Measurements from ENCODE around the gene SREK1.
"Not testable (repeated sequence)": the region's sequence is repeated elsewhere in the genome, so short reads cannot be mapped to it uniquely, and the experiment has no call there.

Gene SREK1

GRCh38 chr5:66213533-66213932, 69.4 kb downstream of the SREK1 start:
- no peak for FAIRE-seq
- no peak for TF ChIP-seq POLR2A (IDR thresholded peaks at IDR 0.05; ENCODE audit: low read depth, low read length)
- no peak for DNase-seq (ENCODE audit: insufficient read length, low spot score)

DNA sequence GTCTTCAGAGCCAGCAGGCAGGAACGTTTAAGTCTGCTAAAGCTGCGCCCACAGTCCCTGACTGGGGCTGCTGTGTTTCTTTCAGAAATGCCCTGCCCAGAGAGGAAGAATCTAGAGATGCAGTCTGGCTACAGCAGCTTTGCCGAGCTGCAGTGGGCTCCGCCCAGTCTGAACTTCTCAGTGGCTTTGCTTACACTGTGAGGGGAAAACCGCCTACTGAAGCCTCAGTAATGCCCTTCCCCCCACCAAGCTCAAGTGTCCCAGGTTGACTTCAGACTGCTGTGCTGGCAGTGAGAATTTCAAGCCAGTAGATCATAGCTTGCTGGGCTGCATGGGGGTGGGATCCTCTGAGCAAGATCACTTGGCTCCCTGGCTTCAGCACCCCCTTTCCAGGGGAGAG, 78.4 kb downstream of the SREK1 start:
- TF ChIP-seq POLR2A (IDR thresholded peaks at IDR 0.05; ENCODE audit: low read depth, low read length) = no peak
- DNase-seq (ENCODE audit: insufficient read length, low spot score) = no peak
- FAIRE-seq = no peak

GRCh38 chr5:66222896-66223295, 78.8 kb downstream of the SREK1 start:
- not testable (repeated sequence) for FAIRE-seq; DNase-seq (ENCODE audit: insufficient read length, low spot score)

DNA sequence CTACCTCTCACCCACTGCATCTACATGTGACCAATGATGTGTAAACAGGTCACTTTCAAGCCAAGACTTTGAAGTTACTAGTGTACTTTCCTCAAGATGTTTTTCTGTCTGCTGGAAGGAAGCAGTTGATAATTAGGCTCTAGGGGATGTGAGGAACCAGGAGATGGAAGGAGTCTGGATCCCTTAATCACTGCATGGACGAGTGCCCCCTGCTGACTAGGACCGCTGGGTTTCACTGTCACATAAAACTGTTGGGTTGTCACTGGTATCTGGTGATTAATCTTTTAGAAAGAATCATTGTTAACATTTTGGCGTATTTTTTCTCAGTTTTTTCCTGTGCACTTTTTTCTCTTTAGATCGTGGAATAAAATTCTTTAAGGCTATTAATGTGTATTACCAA, 79.5 kb downstream of the SREK1 start:
- TF ChIP-seq POLR2A (IDR thresholded peaks at IDR 0.05; ENCODE audit: low read depth, low read length) = no peak
- FAIRE-seq = no peak
- no peak for DNase-seq (ENCODE audit: insufficient read length, low spot score)

DNA sequence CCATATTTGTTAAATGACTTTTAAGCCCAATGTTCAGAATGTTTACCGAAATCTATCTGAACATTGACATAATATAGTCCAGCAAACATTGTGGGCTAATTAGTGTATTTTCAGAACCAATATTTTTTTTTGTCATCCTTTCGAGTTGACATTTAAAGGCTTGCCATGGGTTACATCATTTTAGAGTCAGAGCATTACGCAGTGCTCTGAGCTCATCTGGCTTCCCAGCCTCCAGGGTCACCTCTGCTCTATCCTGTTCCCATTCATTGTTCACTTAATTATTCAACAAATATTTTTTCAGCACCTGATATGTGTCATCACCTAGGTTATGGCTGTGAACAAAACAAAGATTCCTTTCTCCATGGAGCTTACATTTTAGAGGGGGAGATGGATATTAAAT, 80.2 kb downstream of the SREK1 start:
- TF ChIP-seq POLR2A (IDR thresholded peaks at IDR 0.05; ENCODE audit: low read depth, low read length) = no peak
- FAIRE-seq (no peak), DNase-seq (ENCODE audit: insufficient read length, low spot score) (no peak)

DNA sequence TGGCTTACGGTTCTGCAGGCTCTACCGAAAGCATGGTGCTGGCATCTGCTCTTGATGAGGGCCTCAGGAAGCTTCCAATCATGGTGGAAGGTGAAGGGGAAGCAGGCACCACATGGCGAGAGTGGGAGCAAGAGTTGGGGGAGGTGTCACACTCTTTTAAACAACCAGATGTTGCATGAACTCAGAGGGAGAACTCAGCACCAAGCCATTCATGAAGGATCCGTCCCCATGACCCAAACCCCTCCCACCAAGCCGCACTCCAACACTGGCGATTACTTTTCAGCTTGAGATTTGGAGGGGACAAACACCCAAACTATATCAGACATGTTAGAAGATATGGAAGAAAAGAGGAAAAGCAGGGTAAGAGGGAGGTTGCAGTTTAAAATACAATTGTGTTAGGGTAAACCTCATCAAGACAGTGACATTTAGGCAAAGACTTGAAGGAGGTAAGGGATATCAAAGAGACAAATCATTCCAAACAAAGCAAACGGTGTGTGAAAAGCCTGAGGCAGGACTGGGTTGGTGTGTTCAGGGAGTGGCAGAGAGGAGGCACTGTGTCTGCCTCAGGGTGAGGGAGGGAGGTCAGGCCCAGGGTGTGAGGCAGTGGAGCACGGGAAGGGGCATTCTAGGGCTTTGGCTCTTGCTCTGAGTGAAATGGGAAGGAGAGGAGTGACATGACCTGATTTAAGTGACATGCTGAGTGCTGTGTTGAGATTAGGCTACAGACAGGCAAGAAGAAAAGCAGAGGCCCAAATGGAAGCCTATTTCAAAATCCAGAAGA, 80.9 kb downstream of the SREK1 start:
- TF ChIP-seq POLR2A (IDR thresholded peaks at IDR 0.05; ENCODE audit: low read depth, low read length) = no peak
- no peak for DNase-seq (ENCODE audit: insufficient read length, low spot score)
- FAIRE-seq = no peak

GRCh38 chr5:66230551-66230950, 86.5 kb downstream of the SREK1 start:
- no peak for TF ChIP-seq POLR2A (IDR thresholded peaks at IDR 0.05; ENCODE audit: low read depth, low read length)
- no peak for FAIRE-seq
- no peak for DNase-seq (ENCODE audit: insufficient read length, low spot score)

DNA sequence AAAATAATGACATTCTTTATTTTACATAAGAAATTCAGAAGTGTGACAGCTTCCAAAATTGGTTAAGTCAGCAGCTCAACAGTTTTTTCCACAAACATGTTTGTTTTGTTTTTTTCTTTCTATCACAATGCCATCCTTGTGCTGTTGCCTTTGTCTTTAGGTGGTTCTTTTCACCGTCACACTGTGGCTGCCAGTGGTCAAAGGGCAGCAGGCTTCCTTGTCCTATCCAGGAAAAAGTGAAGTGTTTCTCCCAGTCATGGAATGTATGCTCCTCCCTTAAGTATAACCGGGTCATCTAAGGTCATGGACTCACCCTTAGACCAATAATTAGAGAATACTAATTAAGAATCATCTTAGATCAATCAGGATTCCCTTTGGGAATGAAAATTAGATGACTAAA, 87.4 kb downstream of the SREK1 start:
- FAIRE-seq (no peak), DNase-seq (ENCODE audit: insufficient read length, low spot score) (no peak)
- no peak for TF ChIP-seq POLR2A (IDR thresholded peaks at IDR 0.05; ENCODE audit: low read depth, low read length)

- TF ChIP-seq POLR2A (IDR thresholded peaks at IDR 0.05; ENCODE audit: low read depth, low read length) = no peak
- DNase-seq (ENCODE audit: insufficient read length, low spot score) = no peak
- FAIRE-seq = no peak
Measured at GRCh38 chr5:66232275-66232674, 88.2 kb downstream of the SREK1 start.

DNA sequence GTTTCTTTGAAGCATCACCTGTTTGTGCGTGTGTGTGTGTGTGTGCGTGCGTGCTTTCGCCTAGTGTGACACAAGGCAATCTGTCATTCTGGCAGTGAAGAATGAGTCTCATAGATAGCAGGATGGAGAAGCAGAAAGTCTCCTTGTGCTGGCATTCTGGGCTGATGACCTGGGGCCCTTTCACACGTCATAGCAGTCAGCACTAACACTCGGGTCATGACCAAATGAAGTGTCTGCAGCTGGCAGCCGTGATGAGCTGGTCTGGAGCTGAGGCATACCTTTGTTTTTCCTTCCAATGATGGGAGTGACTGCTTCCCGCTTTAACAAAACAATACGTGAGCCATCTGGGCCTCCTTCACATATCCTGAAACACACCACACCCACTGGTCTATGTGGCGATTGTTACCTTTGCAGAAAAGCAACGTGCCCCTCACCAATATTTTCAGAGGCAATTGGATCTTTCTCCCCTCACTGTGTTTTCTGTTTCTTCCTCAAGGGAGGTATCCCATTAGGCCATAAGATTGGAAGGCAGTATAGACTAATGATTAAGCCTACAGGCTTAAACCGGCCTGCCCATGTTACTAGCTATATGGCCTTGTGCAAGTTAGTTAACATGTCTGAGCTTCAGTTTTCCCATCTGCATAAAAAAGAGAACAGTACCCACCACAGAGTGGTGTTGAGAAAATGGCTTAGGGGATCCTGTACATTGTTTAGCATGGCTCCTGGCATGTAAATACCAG, 88.8 kb downstream of the SREK1 start:
- DNase-seq (ENCODE audit: insufficient read length, low spot score) (no peak), FAIRE-seq (no peak)
- TF ChIP-seq POLR2A (IDR thresholded peaks at IDR 0.05; ENCODE audit: low read depth, low read length) = no peak
